HG03097 (cell line): Measurements from ENCODE around the gene KCNIP4.
"Not testable (repeated sequence)": the region's sequence is repeated elsewhere in the genome, so short reads cannot be mapped to it uniquely, and the experiment has no call there.

ENCODE experiments used
- ATAC-seq: cut with Tn5 transposase; IDR thresholded peaks from one replicate; pipeline ENCODE4 v1.9.1; 2021; ENCODE audit not compliant: unreplicated experiment, low FRiP score

The KCNIP4 gene

GRCh38 chr4:20831746-20832145, 1116.8 kb downstream of the KCNIP4 start:
- ATAC-seq = no peak

GRCh38 chr4:20829617-20830357, 1118.8 kb downstream of the KCNIP4 start:
- no peak for ATAC-seq

- ATAC-seq = no peak
Measured at GRCh38 chr4:20825505-20825904, 1123.1 kb downstream of the KCNIP4 start.

- ATAC-seq = no peak
Measured at GRCh38 chr4:20816287-20816686, 1132.3 kb downstream of the KCNIP4 start.

GRCh38 chr4:20813700-20814099, 1134.9 kb downstream of the KCNIP4 start:
- ATAC-seq = no peak

- ATAC-seq = no peak
Measured at GRCh38 chr4:20809812-20810211, 1138.8 kb downstream of the KCNIP4 start.

- no peak for ATAC-seq
Measured at GRCh38 chr4:20805716-20806115, 1142.9 kb downstream of the KCNIP4 start.

- no peak for ATAC-seq
Measured at GRCh38 chr4:20787940-20788665, 1160.5 kb downstream of the KCNIP4 start.

- not testable (repeated sequence) for ATAC-seq
Measured at GRCh38 chr4:20783134-20783533, 1165.4 kb downstream of the KCNIP4 start.

- ATAC-seq = no peak
Measured at GRCh38 chr4:20778896-20779295, 1169.7 kb downstream of the KCNIP4 start.

GRCh38 chr4:20773144-20773997, 1175.2 kb downstream of the KCNIP4 start:
- peak; percentile 71 for ATAC-seq

GRCh38 chr4:20764366-20764992, 1184.1 kb downstream of the KCNIP4 start:
- no peak for ATAC-seq

GRCh38 chr4:20761826-20762225, 1186.7 kb downstream of the KCNIP4 start:
- ATAC-seq = no peak

- no peak for ATAC-seq
Measured at GRCh38 chr4:20761382-20761781, 1187.2 kb downstream of the KCNIP4 start.

- ATAC-seq = no peak
Measured at GRCh38 chr4:20760053-20760452, 1188.5 kb downstream of the KCNIP4 start.

GRCh38 chr4:20754036-20754435, 1194.5 kb downstream of the KCNIP4 start:
- ATAC-seq = no peak

GRCh38 chr4:20752641-20753040, 1195.9 kb downstream of the KCNIP4 start:
- ATAC-seq = no peak

- ATAC-seq = not testable (repeated sequence)
Measured at GRCh38 chr4:20746000-20746399, 1202.6 kb downstream of the KCNIP4 start.

GRCh38 chr4:20735931-20736330, 1212.6 kb downstream of the KCNIP4 start:
- ATAC-seq = no peak

- ATAC-seq = no peak
Measured at GRCh38 chr4:20724915-20725314, 1223.7 kb downstream of the KCNIP4 start.

- no peak for ATAC-seq
Measured at GRCh38 chr4:20723463-20723862, 1225.1 kb downstream of the KCNIP4 start.
